ENCODE measurements around the gene PRAME. TPM values are rescaled to one million over a fixed set of nuclear protein-coding genes. Genes with fewer than 3 reads are reported as not detected.
"Not testable (repeated sequence)": the region's sequence is repeated elsewhere in the genome, so short reads cannot be mapped to it uniquely, and the experiment has no call there.

Gene PRAME
- total RNA-seq, 1 donor from 2014 or later = 0.10 TPM

GRCh38 chr22:22520667-22521602 is 38.1 kb downstream of the PRAME start:
- Mint-ChIP-seq H3K9me3 (no peaks in the 10 kb centered on the region), H3K27me3 (peaks cover 38% of the 10 kb centered on the region), H3K4me3 (no peak overlapping the region), H3K36me3 (no peaks in the 10 kb centered on the region), H3K27ac (no peak overlapping the region), H3K4me1 (ENCODE audit: unreplicated experiment) (no peaks in the 10 kb centered on the region)
- DNase-seq (ENCODE audit: extremely low spot score, unreplicated experiment) = no peak
- no peak for TF ChIP-seq CTCF (conservative IDR thresholded peaks at IDR 0.05)

GRCh38 chr22:22520020-22520656 is 38.9 kb downstream of the PRAME start, which contains the start of gene ZNF280A:
TSS of gene ZNF280A (minus strand) at chr22:22520270. CDS start at chr22:22515630, 4,640 bp downstream.
- Mint-ChIP-seq H3K27me3 (peaks cover 40% of the 10 kb centered on the region), H3K4me3 (no peak within 1 kb of the TSS), H3K27ac (no peak within 1 kb of the TSS), H3K9me3 (no peaks in the 10 kb centered on the region), H3K36me3 (no peaks in the 10 kb centered on the region), H3K4me1 (ENCODE audit: unreplicated experiment) (no peaks in the 10 kb centered on the region)
- no peak for TF ChIP-seq CTCF (conservative IDR thresholded peaks at IDR 0.05)
- no peak for DNase-seq (ENCODE audit: extremely low spot score, unreplicated experiment)

- Mint-ChIP-seq H3K27ac (no peak overlapping the region), H3K4me1 (ENCODE audit: unreplicated experiment) (no peaks in the 10 kb centered on the region), H3K4me3 (no peak overlapping the region), H3K27me3 (peaks cover 39% of the 10 kb centered on the region), H3K36me3 (no peaks in the 10 kb centered on the region), H3K9me3 (no peaks in the 10 kb centered on the region)
- no peak for TF ChIP-seq CTCF (conservative IDR thresholded peaks at IDR 0.05)
- DNase-seq (ENCODE audit: extremely low spot score, unreplicated experiment) = no peak
Observed at GRCh38 chr22:22519591-22519990, 39.5 kb downstream of the PRAME start.

GRCh38 chr22:22516992-22517391 is 42.1 kb downstream of the PRAME start:
- Mint-ChIP-seq H3K27me3 (peaks cover 48% of the 10 kb centered on the region), H3K4me3 (no peak overlapping the region), H3K27ac (no peak overlapping the region)

GRCh38 chr22:22515890-22516289 is 43.2 kb downstream of the PRAME start:
- no peak for TF ChIP-seq CTCF (conservative IDR thresholded peaks at IDR 0.05)
- H3K27me3 Mint-ChIP-seq = peaks cover 54% of the 10 kb centered on the region
- H3K9me3 Mint-ChIP-seq = peaks cover 5% of the 10 kb centered on the region
- no peak for DNase-seq (ENCODE audit: extremely low spot score, unreplicated experiment)
- no peaks in the 10 kb centered on the region for H3K4me1 Mint-ChIP-seq (ENCODE audit: unreplicated experiment)
- H3K27ac Mint-ChIP-seq = no peak overlapping the region
- no peak overlapping the region for H3K4me3 Mint-ChIP-seq
- no peaks in the 10 kb centered on the region for H3K36me3 Mint-ChIP-seq

More at GRCh38 chr22:22516992-22517391, 42.1 kb downstream of the PRAME start:
- no peak for TF ChIP-seq CTCF (conservative IDR thresholded peaks at IDR 0.05)
- Mint-ChIP-seq H3K4me1 (ENCODE audit: unreplicated experiment) (no peaks in the 10 kb centered on the region), H3K36me3 (no peaks in the 10 kb centered on the region), H3K9me3 (no peaks in the 10 kb centered on the region)
- DNase-seq (ENCODE audit: extremely low spot score, unreplicated experiment) = no peak

GRCh38 chr22:22514431-22514830 is 44.6 kb downstream of the PRAME start:
- H3K27me3 Mint-ChIP-seq = peaks cover 52% of the 10 kb centered on the region
- not testable (repeated sequence) for H3K4me1 Mint-ChIP-seq (ENCODE audit: unreplicated experiment); H3K36me3 Mint-ChIP-seq; H3K27ac Mint-ChIP-seq; H3K4me3 Mint-ChIP-seq; DNase-seq (ENCODE audit: extremely low spot score, unreplicated experiment); H3K9me3 Mint-ChIP-seq
